Measurements from ENCODE around the gene COL9A3.

- TF ChIP-seq, protein P1, sequence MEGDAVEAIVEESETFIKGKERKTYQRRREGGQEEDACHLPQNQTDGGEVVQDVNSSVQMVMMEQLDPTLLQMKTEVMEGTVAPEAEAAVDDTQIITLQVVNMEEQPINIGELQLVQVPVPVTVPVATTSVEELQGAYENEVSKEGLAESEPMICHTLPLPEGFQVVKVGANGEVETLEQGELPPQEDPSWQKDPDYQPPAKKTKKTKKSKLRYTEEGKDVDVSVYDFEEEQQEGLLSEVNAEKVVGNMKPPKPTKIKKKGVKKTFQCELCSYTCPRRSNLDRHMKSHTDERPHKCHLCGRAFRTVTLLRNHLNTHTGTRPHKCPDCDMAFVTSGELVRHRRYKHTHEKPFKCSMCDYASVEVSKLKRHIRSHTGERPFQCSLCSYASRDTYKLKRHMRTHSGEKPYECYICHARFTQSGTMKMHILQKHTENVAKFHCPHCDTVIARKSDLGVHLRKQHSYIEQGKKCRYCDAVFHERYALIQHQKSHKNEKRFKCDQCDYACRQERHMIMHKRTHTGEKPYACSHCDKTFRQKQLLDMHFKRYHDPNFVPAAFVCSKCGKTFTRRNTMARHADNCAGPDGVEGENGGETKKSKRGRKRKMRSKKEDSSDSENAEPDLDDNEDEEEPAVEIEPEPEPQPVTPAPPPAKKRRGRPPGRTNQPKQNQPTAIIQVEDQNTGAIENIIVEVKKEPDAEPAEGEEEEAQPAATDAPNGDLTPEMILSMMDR (IDR thresholded peaks at IDR 0.05), result no peak
- no peak for TF ChIP-seq POLR2A (IDR thresholded peaks at IDR 0.05)
These were observed 29.5 kb upstream of the COL9A3 start for GRCh38 chr20:62787321-62787720.
